KBM-7 (cell line): Measurements from ENCODE around the gene IL13.

Experiments
- DNase-seq: peaks from one replicate; pipeline ENCODE4 v3.0.0-alpha.2; 2015
- in situ Hi-C: fragments of 300-500 bp; cut with MboI; formaldehyde crosslinking; loops from 2 replicates; pipeline ENCODE4 v1.14.3; 2020; ENCODE audit warnings: low sequenced_read_pairs, low pct_unique_long_range_greater_than_20kb, mixed read lengths

Gene IL13

DNA sequence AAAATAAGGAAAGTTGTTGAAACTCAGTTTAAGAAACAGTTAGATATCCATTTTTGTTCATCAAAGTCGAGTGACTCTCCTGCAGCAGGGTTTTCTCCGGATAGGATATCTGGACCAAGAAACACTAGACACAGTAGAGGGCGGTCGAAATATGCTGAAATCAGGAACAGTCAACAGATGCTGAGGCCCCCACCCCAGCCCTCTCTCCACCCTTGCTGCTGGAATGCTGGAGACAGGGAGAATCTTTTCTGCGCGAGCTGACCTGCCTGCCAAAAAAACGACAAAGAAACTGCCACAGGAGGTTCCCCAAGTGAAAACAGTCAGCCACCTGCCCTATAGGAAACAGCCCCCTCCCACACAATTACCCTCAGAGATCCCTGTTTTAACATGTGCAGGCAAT is 4.3 kb upstream of the IL13 start:
- in situ Hi-C loops, result no loop called here

GRCh38 chr5:132655821-132656773 is 1.9 kb upstream of the IL13 start:
- no peak for DNase-seq
- in situ Hi-C loops, result no loop called here

More for the DNA sequence above, 4.3 kb upstream of the IL13 start:
- no peak for DNase-seq

GRCh38 chr5:132656774-132657355 is 1.1 kb upstream of the IL13 start:
- in situ Hi-C loops, result no loop called here
- no peak for DNase-seq

GRCh38 chr5:132658381-132659302 is 669 bp downstream of the IL13 start:
- in situ Hi-C loops, result no loop called here
- DNase-seq, result no peak

- in situ Hi-C loops, result no loop called here
- no peak for DNase-seq
These were observed 1.9 kb downstream of the IL13 start for GRCh38 chr5:132659598-132660493.

DNA sequence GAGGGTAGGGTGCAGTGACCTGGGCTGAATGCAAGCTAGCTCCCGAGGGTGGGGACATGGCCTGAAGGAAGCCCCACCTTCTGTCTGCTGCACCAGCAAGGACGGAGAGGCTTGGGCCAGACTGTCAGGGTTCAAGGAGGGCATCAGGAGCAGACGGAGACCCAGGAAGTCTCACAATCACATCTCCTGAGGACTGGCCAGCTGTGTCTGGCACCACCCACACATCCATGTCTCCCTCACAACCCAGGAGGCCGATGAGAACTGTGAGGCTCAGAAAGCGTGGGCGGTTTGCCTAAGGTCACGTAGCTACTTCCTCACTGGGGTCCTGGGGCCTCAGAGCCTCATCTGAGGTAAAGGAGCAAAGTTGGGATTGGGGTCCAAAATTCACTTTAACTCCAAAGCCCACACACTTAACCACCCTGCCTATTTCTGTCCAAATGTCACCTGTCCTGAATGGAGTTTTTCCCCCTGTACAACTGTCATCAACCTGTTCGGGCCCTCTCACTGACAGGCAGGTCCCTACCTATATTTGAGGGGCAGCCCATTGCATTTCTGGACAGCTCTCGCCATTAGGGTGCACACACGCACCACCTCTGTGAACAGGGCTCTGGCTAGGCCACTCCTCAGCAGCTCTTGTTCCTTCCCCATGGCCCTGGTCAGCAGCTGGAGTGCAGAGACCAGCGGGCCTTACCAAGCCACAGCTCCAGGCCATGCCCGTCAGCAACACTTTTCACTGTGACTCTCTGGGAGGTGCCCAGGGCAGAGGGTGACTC is 3.4 kb downstream of the IL13 start:
- peak; percentile 16 for DNase-seq
- in situ Hi-C loops, result no loop called here

DNA sequence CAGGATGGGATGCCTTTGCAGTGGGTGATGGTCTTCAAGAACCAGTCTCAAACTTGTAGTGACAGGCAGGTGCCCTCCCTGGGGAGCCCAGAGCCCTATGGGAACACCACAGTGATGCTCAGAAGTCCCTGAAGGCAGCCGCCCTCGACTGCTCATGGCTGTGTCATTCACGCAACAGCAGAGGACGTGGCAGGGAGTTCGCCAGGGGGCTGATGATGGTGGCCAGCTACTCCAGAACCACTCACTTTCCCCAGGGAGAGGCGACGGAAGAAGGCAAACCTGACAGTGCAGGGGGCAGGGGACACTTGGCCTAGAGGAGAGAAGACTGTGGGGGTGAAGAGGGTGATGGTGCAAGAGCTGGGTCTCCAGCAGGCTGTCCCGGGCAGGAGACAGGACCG is 4.0 kb downstream of the IL13 start:
- in situ Hi-C loops, result no loop called here
- no peak for DNase-seq

- peak; percentile 35 for DNase-seq
- in situ Hi-C loops, result no loop called here
These were observed 5.2 kb downstream of the IL13 start for GRCh38 chr5:132662925-132663770.

GRCh38 chr5:132663771-132664695 is 6.1 kb downstream of the IL13 start:
- no peak for DNase-seq
- in situ Hi-C loops, result no loop called here

DNA sequence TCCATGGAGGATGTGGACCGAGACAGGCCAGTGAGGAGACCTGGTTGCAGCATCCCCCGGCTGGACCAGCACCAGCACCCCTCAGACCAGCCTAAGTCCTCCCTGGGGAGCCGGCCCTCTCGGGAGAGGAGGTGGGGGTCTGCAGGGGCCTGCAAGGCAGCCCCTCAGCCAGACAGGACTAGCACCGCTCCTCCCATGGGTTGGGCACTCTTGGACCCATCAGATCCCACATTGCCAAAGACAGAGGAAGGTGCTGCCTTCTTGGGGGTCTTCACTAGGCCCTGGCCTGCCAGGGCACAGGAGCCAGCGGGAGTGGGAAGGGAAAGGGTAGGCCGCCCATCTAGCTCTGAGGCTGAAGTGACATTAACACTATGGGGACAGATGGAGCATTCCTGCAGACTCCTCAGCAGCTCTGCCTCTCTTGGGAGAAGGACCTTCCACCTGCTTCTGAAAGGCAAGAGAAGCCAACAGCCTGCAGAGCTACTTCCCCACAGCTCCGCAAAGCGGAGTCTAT is 6.8 kb downstream of the IL13 start:
- in situ Hi-C loops, result no loop called here
- no peak for DNase-seq

- in situ Hi-C loops, result no loop called here
- DNase-seq, result no peak
These were observed 7.7 kb downstream of the IL13 start for GRCh38 chr5:132665574-132666080.

GRCh38 chr5:132666310-132667123 is 8.5 kb downstream of the IL13 start:
- in situ Hi-C loops, result no loop called here

DNA sequence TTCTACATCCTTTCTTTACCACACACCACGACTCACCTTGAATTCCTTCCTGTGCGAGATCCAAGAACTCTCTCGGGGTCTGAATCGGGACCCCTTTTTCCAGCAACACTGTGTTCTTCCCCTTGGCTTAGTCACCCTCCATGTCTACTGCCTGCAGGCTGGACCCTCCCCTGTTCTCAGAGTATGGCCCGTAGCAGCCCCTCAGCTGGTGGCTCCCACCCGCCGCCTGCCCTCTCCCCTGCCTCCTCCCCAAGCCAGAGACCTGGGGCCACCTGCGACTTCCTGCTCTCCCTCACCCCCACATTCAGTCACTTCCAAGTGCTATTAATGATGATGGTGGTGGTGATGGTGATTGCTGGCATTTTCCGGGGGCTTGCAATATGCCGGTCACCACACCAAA is 9.3 kb downstream of the IL13 start:
- in situ Hi-C loops, result no loop called here
- no peak for DNase-seq

More at GRCh38 chr5:132666310-132667123, 8.5 kb downstream of the IL13 start:
- no peak for DNase-seq

- no peak for DNase-seq
- in situ Hi-C loops, result no loop called here
These were observed 10.1 kb downstream of the IL13 start for GRCh38 chr5:132667761-132668705.
